Stimulated activated CD4-positive, alpha-beta T cell treated with anti-CD3 and anti-CD28 coated beads, Interleukin-12 subunit alpha, Interleukin-12 subunit beta, amount 100 ng/mL, for 4 hours (primary cell): ENCODE measurements around the gene KCNJ6.

Experiments used
- DNase-seq: peaks from one replicate; pipeline ENCODE4 v3.0.0-alpha.2; 2020

The KCNJ6 gene

DNA sequence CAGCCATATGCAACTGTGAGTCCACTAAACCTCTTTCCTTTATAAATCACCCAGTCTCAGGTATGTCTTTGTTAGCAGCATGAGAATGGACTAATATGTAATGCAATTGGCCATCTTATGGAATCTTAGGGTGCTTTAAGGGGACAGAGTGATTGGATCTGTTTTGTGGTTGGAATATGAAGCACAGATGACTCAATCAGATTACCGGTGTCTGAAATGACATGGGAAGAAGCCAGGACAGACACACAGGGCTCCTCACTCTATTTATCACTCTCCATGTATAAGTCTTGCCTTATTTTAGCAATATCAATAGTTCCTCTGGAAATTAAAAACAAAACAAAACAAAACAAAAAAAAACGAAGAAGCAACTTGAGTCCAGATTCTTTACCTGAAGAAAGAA lies 12.9 kb downstream of the KCNJ6 start:
- DNase-seq, result no peak

- DNase-seq, result no peak
Observed at GRCh38 chr21:37899146-37899545, 17.1 kb downstream of the KCNJ6 start.

DNA sequence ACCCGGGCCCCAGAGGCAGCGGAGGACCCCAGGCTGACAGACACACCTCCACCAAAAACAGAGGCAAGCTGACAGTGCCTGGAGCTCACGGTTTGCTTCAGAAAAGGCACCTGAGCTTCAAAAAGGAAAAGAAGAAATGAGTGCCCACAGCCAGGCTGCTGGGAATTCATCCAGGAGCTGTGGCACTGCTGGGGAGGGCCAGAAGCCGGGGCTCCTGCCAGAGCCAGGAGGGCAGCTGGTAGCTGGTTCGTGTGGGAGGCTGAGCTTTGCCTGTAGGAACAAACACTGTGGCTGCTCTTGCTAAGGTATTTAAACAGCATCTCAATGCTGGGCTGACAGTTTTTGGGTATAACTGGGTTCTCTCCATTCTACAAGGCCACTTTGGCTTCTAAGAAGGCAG lies 19.5 kb downstream of the KCNJ6 start:
- DNase-seq, result no peak

GRCh38 chr21:37891972-37892371 lies 24.3 kb downstream of the KCNJ6 start:
- DNase-seq, result no peak

GRCh38 chr21:37888659-37889058 lies 27.6 kb downstream of the KCNJ6 start:
- DNase-seq, result no peak

DNA sequence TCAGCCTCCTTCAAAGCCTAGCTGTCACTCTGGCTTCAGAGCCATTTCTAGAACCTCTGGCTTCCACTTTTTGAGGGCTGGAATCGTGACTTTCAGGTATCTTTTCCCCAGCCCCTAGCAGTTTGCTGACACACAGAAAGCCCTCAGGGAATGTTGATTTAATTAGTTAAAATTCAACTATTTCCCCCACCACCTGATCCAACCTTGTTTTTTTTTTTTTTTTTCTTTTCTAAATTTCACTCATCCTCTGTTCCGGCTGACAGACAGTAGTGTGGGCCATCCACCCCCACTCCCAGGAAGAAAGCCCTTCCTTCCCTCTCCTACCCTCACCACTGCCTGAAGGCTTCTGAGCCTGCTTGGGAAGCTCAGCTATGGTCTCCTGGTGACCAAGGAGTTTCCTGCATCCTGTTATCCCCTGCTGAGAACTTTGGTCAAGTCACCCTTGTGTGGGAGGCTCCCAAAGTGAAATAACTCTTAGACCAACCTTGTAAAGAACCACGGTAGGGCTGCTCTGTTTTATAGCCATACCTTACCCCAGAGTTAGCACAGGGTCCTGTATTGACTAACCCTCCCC lies 29.4 kb downstream of the KCNJ6 start:
- DNase-seq, result no peak

DNA sequence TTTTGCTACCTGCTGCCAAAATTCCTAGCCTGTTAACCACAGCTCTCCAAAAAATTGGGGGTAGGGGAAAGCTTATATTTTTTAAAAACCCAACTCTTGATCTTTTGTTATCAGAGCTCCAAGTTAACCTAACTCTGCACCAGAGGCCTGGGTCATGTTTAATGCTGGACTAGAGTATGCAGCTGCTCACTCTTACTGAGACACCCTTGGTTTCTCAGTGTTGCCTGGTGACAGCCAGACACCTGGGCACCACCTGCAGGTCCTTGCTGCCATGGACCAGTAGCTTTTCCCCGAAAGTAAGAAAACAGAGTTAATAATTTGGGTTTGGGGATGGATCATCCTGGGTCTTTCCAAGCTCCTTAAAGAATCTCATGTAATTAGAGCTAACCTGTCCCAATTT lies 30.1 kb downstream of the KCNJ6 start:
- DNase-seq, result no peak

- DNase-seq, result no peak
Observed at GRCh38 chr21:37878946-37879660, 37.2 kb downstream of the KCNJ6 start.

- DNase-seq, result no peak
Observed at GRCh38 chr21:37877888-37878684, 38.2 kb downstream of the KCNJ6 start.

- no peak for DNase-seq
Observed at GRCh38 chr21:37877171-37877570, 39.1 kb downstream of the KCNJ6 start.

- no peak for DNase-seq
Observed at GRCh38 chr21:37876561-37876960, 39.7 kb downstream of the KCNJ6 start.

GRCh38 chr21:37874904-37875780 lies 41.1 kb downstream of the KCNJ6 start:
- DNase-seq, result no peak

DNA sequence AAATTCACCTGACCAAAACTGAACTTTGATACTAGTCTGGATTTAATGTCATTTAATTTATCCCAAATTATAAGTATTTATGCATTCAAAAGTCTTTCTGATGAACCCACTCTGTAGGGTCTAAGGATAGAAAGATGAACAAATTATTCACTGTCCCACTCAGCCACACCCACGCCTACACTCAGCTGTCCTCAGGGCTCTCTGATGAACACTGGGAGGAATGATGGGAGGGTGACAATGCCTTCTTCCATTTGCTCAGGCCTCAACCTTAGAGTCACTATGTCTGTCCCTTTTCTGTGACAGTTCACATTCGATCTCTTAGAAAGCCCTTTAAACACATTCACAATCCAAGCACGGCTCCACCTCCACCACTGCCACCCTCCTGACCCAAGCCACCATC lies 41.8 kb downstream of the KCNJ6 start:
- DNase-seq, result no peak

DNA sequence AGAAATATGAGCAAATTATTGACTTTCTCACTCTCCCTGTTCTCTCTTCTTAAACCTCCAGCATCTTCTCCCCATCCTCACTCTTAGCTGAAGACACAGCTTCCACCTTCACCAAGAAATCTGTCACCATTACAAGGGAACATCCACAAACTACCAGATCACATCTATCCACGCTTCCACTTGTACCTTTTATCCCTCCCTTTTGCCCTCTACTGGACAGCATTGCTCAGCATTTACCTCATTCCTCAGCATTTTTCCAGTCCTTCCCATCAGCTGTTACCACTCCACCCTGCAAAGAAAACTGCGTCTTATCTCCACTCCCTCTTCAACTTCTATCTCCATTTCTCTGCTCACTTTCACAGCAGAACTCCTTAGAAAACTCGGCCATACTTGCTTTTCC lies 42.6 kb downstream of the KCNJ6 start:
- DNase-seq, result no peak

- no peak for DNase-seq
Observed at GRCh38 chr21:37871121-37871862, 45.0 kb downstream of the KCNJ6 start.

DNA sequence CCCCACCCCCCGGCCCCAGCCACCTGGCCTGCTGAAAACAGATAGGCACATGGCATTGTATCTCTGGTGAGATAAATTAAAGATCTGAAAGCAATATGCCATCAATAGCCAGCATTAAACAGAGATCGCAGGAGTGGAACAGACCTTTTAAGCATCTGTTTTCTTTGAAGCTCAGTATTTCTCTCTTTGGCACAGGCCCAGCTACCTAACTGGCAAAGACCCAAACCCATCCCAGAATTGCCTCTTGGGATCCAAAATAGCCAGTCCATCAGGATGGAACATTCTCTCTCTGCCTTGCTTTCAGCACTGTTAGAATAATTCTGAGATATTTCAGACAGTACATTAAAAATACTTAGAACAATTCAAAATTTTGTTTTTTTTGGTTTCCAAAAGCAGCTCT lies 46.0 kb downstream of the KCNJ6 start:
- no peak for DNase-seq

- DNase-seq, result no peak
Observed at GRCh38 chr21:37869661-37870060, 46.6 kb downstream of the KCNJ6 start.

DNA sequence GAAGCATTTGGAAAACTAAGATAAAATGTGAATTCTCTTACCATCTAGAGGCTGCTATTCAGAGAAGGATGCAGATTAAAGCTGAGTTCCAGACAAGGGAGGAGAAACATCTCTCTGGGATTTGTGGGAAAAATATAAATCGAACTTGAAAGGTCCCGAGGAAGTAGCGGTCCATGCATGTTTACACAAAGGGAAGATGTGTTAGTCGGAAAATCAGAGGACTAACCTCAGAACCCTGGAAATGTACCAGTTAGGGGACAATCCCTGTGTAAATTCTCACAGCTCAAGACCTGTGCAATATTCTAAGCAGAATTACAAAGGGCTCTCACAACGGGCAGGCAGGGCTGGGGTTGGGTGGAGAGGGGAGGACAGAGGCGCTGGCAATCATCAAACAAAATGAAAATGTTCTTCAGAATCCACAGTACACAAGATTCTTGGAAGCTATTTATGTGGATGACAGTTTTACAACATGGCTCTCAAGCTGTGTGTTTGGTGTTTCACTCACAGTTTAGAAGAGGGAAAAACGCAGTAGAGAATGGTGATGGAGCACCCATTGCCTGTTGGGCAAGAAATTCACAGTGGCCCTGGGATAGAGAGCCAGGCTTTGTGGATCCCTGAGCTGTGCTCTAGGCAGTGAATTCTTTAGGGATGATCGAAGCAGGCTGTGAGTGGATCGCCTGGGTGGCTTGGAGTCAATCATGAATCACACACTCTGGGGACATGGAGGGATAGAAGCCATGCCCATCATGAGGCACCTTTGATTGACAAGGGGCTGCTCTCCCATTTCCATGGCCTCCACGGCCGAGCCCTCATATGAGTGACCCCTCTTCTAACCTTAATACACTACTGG lies 47.6 kb downstream of the KCNJ6 start:
- no peak for DNase-seq

DNA sequence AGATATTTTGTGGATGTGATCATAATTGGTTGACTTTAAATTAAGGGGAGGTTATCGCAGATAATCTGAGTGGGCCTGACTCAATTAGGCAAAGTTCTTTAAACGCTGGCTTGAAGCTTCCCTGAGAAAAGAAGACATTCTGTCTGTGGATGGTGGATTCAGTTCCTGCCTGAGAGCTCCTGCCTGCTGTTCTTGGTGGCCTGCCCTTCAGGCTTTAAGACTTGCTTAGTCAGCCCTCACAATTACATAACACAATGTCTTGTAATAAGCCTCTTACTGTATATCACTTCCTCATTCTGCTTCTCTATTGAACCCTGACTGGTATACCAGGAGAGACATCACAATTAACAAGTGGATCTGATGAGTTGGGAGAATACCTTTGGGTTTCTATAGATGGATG lies 50.2 kb downstream of the KCNJ6 start:
- DNase-seq, result no peak

DNA sequence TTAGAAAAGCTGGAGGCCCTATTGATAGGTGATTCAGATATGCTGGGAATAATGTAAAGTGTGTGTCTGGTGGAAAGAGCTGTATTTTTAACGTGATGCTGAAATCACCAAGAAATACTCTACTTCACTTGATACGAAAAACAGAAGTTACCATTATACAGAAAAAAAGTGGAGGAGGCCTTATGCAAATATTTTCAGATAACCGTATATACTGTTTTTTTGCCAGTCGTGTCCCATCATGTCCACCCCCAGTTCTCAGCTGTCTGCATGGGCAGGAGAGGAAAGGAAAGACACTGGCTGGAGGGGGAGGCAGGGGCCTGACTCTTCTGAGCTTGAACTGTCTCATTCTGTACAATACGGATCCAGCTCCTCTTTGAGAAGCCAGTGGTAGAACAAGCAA lies 51.1 kb downstream of the KCNJ6 start:
- DNase-seq, result no peak

DNA sequence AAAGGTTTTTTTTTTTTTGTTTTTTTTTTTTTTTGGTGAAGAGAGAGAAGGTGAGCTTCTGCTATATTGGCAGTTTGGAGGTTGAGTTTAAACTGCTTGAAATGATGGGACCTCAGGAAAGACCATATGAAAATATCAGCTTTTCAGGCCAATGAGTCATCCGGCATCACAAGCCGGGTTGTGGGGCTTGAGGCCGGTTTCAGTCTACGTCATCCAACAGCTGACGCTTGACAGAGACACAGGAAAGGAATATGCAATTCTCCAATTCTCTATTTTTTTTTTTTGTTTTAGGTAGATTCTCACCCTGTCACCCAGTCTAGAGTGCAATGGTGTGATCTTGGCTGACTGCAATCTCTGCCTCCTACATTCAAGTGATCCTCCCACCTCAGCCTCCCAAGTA lies 52.4 kb downstream of the KCNJ6 start:
- DNase-seq, result no peak

DNA sequence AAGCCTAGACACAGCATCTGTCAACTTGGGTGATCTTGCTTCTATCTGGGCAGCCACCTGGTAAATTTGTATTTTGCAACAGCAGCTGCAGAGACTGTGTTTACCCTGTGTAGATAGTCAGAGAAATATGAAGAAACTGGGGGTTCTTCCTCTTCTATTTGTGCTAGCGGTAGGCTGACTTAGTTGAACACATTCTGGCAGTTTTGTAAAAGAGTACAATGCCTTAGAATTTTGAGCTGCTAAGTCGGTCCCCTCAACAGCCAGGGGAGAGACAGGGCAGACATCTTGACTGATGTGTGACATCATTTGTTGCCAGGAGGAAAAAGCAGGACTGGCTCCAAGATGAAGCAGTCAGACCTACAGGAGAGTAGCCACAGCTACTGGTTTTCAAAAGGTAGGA lies 53.7 kb downstream of the KCNJ6 start:
- no peak for DNase-seq
